GM12891 (cell line): ENCODE measurements around the gene CCNL2.

Source experiments
- DNase-seq: peaks from one replicate; pipeline ENCODE4 v3.0.0; 2011; ENCODE audit warnings: low spot score; ENCODE audit not compliant: insufficient read length
- FAIRE-seq: peaks from 2 replicates; lab custom pipeline; 2011; peaks lifted over from hg19 to GRCh38; lab: Jason Lieb, UNC
- PAX5 ChIP-seq: IDR thresholded peaks from 2 replicates; pipeline ENCODE4 v1.6.1; 2011; ENCODE audit warnings: low read length, moderate library complexity, mild to moderate bottlenecking; ENCODE audit not compliant: insufficient read depth, severe bottlenecking
- POLR2A ChIP-seq: IDR thresholded peaks from 2 replicates; pipeline ENCODE4 v1.6.1; 2011; ENCODE audit warnings: low read depth, low read length, control low read depth
- POLR2AphosphoS5 ChIP-seq: IDR thresholded peaks from 2 replicates; pipeline ENCODE4 v1.6.1; 2011; ENCODE audit warnings: low read depth, low read length, control low read depth
- POU2F2 ChIP-seq: IDR thresholded peaks from 2 replicates; pipeline ENCODE4 v1.6.1; 2011; ENCODE audit warnings: low read depth, mild to moderate bottlenecking, control low read depth, low read length, moderate library complexity
- SPI1 ChIP-seq: IDR thresholded peaks from 2 replicates; pipeline ENCODE4 v1.6.1; 2011; ENCODE audit warnings: low read depth, low read length, control low read depth
- TAF1 ChIP-seq: IDR thresholded peaks from 2 replicates; pipeline ENCODE4 v1.6.1; 2011; ENCODE audit warnings: low read depth, low read length, control low read depth

CCNL2 gene

GRCh38 chr1:1367315-1367714 is 31.8 kb downstream of the CCNL2 start:
- no peak for FAIRE-seq
- no peak for DNase-seq
- TF ChIP-seq SPI1 (no peak), POU2F2 (no peak), TAF1 (no peak), PAX5 (no peak), POLR2AphosphoS5 (no peak), POLR2A (no peak)

- TF ChIP-seq POU2F2 (no peak), SPI1 (no peak), PAX5 (no peak), POLR2AphosphoS5 (no peak), POLR2A (no peak), TAF1 (no peak)
- no peak for DNase-seq
- FAIRE-seq = peak; percentile 50
Observed at GRCh38 chr1:1366699-1367066, 32.5 kb downstream of the CCNL2 start.

GRCh38 chr1:1365875-1366698 is 33.0 kb downstream of the CCNL2 start:
- peak; percentile 80 for FAIRE-seq
- TF ChIP-seq POLR2AphosphoS5 (no peak), POU2F2 (no peak), POLR2A (no peak), TAF1 (no peak), SPI1 (no peak), PAX5 (no peak)
- no peak for DNase-seq

- no peak for FAIRE-seq
- TF ChIP-seq SPI1 = no peak
- TF ChIP-seq POLR2AphosphoS5 = no peak
- no peak for TF ChIP-seq TAF1
- TF ChIP-seq POLR2A = no peak
- TF ChIP-seq POU2F2 = no peak
- no peak for TF ChIP-seq PAX5
- DNase-seq = no peak
Observed at GRCh38 chr1:1364266-1364665, 34.9 kb downstream of the CCNL2 start.

- FAIRE-seq = no peak
- DNase-seq = no peak
- TF ChIP-seq PAX5 = no peak
- no peak for TF ChIP-seq TAF1
- no peak for TF ChIP-seq SPI1
- no peak for TF ChIP-seq POLR2A
- no peak for TF ChIP-seq POLR2AphosphoS5
- no peak for TF ChIP-seq POU2F2
Observed at GRCh38 chr1:1361982-1362423, 37.1 kb downstream of the CCNL2 start.

GRCh38 chr1:1361233-1361981 is 37.7 kb downstream of the CCNL2 start:
- FAIRE-seq = no peak
- TF ChIP-seq TAF1 = no peak
- no peak for TF ChIP-seq SPI1
- no peak for TF ChIP-seq POU2F2
- TF ChIP-seq POLR2A = no peak
- no peak for TF ChIP-seq PAX5
- no peak for TF ChIP-seq POLR2AphosphoS5
- DNase-seq = no peak

- TF ChIP-seq POLR2AphosphoS5 (no peak), POLR2A (no peak), POU2F2 (no peak), PAX5 (no peak), SPI1 (no peak), TAF1 (no peak)
- no peak for DNase-seq
- FAIRE-seq = no peak
Observed at GRCh38 chr1:1360506-1361169, 38.5 kb downstream of the CCNL2 start.

GRCh38 chr1:1359664-1360468 is 39.3 kb downstream of the CCNL2 start:
- FAIRE-seq (no peak), DNase-seq (no peak)

More at GRCh38 chr1:1359664-1360468, 39.3 kb downstream of the CCNL2 start:
- TF ChIP-seq TAF1 = no peak
- TF ChIP-seq PAX5 = no peak
- no peak for TF ChIP-seq POLR2A
- no peak for TF ChIP-seq POLR2AphosphoS5
- no peak for TF ChIP-seq POU2F2
- TF ChIP-seq SPI1 = no peak
